IPS DF 4.7 (cell line): ENCODE data around the gene GRIK4.
"Not testable (repeated sequence)": the region's sequence is repeated elsewhere in the genome, so short reads cannot be mapped to it uniquely, and the experiment has no call there.

Experiments
- DNase-seq: peaks from one replicate; pipeline ENCODE4 v3.0.0-alpha.2; 2013; ENCODE audit warnings: low spot score; ENCODE audit errors: extremely low read depth

GRIK4 gene

DNA sequence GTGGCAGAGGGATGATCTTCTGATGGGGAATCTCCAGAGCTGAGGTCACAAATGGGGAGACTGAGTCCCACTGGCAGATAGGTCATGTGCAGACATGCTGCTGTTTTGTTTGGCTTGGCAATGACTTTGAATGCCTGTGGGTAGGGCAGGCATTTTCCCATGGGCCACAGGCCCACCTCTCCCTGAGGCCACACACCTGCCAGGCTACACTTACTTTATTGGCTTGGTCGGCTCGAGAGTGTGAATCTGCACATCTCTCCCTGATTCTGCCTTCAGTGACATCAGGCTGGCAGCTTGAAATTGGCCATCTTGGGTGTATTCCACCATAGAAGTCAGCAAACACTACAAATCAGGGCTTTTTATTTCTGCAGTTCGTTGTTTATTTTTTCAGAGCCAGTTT is 91.5 kb downstream of the GRIK4 start:
- no peak for DNase-seq

DNA sequence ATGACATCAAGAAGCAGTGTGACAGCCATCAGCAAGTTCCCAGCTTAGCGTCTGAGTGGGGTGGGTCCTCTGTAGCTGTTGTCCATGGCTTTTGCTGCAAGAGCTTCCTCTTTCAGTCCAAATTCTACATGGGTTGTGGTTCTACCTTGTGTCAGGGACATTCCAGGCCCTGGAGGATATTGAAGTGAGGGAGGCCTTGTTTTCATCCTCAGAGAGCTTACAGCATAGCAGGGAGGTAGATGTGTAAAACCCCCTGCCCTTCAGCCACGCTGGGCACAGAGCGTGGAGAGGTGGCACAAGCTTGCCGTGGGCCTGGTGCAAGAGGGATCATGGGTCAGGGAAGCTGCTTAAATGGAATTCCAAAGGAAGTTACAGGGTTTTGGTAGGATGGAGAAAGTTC is 93.9 kb downstream of the GRIK4 start:
- no peak for DNase-seq

DNA sequence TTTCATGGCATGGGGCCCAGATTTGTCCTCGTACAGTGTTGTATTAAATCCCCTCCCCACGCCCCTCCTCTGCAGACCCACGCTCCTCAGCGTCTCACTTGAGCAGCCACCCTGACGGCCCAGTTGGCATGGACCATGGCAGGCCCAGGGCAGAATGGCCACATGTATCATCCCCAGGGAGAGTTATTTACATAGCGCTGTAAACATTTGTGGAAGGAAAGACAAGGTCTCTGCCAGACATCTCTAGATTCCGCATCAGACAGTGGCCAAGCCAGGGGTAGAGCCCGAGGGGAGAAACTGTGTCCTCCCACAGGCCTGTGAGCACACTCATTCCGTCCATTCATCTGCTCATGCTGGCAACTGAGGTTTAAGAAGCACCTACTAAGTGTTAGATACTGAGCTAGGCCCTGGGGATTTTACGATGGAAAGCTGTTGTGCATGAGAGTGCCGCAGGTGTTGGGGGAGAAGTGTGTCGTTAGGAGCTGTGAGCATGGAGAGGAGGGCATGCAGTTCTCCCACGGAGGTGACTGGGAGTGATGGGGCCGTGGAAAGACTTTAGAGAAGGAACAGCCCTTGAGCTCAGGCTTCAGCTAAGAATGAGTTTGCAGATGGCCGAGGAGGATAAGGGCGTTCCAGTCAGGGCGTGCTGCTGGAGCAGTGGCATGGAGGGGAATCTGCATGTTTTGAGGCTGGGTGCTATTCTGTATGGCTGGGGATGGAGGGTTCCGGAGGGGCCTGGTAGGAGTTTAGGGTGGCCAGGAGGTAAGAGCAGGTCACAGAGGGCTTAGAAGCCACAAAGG is 94.9 kb downstream of the GRIK4 start:
- DNase-seq: no peak

DNA sequence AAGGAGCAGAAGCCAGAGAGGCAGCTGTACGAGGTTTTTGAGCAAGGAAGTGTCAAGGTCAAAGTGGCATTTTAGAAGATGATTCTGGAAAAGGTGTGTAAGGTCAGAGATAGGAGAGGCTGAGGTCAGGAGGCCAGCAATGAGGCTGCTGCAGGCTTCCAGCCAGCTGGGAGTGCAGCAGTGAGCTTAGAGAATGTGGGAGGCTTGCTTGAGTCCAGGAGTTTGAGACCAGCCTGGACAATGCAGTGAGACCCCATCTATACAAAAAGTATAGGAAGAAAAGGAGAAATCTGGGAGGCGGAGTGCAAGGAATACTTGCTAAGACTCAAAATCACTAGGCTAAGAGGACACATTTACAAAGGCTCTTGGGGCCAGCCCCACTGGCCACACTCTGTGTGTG is 96.5 kb downstream of the GRIK4 start:
- no peak for DNase-seq

DNA sequence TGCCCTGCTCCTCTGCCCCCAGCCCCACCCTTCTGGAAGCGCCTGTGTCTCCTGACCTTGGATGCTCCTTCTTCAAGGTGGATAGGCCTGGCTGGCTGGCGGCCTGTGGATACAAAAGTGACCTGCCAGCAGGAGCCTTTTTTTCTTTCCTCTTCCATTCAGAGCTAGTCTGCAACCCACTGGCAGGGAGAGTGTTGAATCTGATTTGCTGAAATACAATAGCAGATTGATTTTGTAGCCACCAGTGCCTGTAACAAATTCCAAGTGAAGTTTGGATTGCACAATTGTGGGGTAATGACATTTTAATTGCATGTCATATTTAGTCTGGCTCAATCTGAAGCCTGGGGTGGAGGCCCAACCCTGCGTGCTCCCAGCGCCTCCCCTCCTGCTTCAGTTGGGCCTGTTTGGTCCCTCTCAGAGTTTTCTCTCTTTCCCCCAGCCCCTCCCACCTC is 97.2 kb downstream of the GRIK4 start:
- no peak for DNase-seq

DNA sequence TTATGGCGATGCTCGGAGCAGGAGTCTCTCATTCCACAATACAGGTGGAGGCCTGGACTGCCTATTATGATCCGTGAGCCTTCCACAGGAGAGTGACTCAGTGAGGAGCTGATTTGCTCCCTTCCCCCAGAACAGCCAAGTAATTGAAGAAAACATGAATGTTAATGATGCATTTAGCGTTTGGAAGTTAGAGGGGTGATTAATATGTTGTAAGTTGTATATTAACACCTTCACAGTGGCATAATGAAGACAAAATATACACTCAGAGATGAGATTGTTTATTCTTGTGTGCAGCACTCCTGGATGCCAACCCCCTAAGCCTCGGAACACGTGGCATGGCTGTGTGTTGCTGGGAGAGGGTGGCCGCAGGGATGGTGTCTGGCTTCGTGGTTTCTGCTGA is 98.6 kb downstream of the GRIK4 start:
- no peak for DNase-seq

DNA sequence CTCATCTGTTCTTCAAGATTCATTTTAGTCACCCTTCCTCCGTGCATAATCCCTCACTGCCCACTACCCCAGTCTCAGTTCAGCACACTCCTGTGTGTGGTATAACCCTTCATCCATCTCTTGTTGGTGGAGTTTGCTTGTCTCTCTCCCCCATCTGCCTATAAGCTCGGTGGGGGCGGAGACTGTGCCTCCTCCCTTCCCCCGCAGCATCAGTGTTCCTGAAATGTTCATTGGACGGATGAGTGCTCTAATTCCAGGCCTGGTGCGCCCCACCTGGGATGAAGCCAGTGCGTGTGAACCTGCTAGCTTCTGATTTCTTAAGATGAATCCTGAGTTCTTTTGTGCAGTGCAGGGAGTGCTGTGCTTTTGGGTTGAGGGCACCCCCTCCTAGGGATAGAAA is 100.0 kb downstream of the GRIK4 start:
- no peak for DNase-seq

DNA sequence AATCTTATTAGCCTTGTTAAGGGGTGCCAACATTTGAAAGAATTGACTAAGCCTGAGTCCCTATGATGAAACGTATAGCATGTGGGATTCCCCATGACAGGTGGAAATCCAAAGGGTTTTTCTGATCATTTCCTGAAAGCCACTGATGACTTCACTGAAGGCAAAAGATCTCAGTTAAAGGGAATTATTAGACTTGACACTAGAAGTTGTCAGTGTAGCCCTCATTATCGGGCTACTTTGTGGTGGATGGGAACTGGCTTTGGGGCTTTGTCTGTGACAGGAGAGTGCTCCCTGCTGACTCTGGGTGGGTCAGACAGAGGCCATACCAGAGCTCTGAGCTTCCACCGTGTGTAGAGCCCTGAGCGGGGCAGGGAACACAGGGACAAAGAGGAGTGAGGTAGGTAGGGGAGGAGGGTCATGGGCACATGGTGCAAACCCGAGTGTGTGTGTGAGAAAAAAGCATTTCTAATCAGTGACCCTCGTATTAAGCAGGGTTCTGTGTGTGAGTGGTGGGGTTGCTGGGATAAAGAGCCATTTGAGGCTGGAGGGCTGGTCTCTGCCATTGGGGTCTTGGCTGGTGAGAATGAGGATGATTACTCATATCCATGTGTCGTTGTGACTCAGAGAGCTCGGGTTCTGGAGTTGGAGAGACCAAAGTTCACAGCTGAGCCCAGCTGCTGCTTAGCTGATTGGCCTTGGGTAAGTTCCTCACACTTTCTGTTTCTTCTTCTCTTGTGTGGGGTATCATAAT is 101.1 kb downstream of the GRIK4 start:
- DNase-seq: no peak

DNA sequence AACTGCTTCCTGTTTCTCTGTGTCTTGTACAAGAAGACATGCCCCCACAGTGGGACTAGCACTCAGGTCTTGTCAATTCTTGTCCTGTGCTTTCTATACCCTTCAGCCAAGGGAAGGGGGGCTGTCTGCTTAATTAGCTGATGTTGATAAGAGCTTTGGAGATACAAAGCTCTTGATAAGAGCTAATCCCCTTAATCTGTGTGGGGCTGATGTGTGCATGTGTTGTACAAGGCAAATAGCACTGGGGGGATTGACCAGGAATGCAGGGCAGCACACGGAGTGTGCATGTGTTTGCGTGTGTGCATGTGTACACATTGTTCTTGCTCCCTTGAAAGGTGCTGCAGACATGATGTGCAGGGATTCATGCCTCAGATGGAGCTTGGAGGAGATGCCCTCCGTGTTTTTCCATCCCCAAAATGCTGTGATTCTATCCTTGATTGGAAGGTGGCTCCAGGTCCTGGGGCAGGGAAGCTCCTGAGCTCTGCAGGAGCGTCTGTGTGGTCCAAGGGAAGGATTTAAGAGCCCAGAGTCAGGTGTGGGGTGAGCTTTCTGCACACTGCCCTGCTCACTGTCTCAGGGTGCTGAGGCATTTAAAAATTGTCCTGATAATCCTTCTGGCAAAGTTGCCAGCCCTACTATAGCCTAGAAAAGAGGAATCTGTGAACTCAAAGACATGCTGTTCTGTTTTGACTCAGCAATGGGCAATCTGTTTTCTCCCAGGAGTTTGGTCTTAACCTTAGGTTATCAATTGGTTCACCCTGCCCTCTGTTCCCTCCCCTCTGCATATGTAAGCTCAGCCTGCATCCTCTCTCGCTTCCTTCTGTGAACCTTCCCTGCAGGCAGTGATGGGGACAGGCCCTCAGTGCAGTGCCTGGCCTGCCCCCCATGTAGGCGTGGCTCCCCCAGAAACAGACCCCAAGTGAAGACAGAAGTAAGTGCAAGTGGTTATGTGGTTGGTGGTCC is 102.0 kb downstream of the GRIK4 start:
- DNase-seq: no peak

DNA sequence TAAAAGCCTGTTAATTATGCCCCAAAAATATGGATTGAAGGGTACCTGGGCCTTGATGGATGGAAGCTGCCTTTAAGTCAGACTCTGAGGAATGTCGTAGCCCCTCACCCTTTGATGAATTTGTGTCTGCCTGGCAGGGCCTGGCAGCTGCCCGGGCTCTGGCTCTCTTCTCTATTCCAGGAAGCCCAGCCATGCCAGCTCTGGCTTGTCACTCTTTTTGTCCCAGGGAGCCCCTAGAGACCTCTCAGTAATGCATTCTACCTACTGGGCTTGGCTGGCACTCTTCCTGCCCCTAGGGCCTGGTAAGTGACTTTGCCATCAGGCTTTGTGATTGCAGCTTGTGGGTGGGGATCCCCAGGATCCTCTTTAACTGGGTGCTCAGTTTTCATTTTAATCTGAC is 103.8 kb downstream of the GRIK4 start:
- DNase-seq: no peak

DNA sequence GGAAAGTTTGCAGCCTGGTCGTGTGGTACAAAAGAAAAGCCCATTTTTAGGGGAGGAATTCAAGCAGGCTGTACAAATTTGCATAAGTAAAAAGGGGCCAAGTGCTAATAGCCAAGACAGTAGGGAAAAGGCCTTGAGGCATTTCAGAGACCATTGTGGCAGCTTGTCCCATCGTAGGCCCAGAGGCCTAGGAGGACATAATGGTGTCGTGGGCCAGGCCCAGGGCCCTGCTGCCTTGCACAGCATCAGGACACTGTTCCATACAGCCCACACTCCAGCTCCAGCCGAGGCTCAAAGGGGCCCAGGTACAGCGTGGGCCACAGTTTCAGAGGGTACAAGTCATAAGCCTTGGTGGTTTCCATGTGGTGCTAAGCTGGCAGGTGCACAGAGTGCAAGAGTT is 106.9 kb downstream of the GRIK4 start:
- DNase-seq: no peak

DNA sequence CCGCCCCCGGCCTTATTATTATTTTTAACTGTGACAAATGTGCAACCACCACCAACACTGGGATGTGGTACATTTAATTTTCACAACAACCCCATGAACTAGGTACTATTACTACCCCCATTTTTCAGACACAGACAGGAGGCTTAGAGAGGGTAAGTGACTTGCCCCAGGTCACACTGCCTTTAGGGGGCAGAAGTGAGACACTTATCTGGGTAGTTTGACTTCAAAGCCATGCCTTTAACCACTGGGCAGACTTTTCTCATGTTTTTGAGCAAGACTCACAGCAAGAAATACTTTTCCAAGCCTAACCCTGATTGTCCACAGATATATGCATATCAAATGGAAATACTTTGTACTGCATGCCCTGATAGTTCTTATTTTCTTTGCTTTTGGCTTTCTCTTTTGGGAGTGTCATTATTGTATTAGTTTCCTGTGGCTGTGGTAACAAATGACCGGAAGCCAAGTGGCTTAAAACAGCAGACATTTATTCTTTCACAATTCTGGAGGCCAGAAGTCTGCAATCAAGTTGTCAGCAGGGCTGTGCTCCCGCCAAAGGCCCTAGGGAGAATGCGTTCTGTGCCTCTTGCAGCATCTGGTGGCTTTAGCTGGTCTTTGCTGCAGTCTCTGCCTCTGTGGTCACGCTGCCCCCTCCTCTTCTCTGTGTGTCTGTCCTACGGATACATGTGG is 110.8 kb downstream of the GRIK4 start:
- no peak for DNase-seq

DNA sequence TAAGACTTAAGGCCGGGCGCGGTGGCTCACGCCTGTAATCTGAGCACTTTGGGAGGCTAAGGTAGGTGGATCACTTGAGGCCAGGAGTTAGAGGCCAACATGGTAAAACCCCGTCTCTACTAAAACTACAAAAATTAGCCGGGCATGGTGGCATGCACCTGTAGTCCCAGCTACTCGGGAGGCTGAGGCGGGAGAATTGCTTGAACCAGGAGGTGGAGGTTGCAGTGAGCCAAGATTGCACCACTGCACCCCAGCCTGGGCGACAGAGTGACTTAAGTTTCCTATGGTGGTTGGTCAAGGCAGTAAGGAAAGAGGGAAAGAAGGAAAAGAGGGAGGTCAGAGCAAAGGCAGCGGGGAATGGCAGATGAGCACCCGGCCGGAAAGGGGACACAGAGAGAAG is 113.4 kb downstream of the GRIK4 start:
- DNase-seq: not testable (repeated sequence)

DNA sequence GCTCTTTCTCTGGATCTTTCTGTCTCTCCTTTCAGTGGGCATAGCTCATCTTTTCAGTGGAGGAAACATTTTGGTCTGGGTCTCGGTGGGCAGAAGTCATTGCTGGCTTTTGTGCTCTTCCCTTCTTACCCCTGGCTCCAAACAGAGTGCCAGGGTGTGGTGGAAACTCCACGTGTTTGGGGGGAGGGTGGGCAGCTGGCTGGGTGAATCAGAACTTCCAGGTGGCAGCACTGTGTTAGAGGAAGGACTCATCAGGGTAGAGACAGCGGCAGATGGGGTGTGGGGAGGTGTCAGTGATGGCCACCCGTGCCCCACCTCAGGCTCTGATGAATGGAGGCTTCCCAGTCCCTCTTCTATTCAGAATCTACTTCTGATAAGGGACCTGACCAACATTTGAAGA is 114.0 kb downstream of the GRIK4 start:
- DNase-seq: no peak

DNA sequence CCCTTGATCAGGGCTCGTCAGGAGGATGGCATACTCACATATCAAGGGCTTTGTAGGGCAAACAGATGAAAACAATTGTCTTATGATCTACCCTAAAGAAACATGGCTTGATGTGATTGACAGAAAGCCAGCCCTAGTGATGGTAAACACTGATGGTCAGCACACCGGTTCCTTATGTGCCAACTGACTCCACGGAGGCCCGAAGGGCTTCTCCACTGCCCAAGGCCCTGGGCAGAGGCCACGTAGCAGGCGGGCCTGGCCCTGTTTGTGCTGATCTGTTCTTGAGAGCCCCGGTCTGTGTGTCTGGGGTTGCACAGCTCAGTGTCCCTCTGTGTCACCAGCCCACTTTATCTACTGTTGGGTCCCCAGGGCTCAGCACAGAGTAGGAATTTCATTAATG is 115.2 kb downstream of the GRIK4 start:
- DNase-seq: no peak

DNA sequence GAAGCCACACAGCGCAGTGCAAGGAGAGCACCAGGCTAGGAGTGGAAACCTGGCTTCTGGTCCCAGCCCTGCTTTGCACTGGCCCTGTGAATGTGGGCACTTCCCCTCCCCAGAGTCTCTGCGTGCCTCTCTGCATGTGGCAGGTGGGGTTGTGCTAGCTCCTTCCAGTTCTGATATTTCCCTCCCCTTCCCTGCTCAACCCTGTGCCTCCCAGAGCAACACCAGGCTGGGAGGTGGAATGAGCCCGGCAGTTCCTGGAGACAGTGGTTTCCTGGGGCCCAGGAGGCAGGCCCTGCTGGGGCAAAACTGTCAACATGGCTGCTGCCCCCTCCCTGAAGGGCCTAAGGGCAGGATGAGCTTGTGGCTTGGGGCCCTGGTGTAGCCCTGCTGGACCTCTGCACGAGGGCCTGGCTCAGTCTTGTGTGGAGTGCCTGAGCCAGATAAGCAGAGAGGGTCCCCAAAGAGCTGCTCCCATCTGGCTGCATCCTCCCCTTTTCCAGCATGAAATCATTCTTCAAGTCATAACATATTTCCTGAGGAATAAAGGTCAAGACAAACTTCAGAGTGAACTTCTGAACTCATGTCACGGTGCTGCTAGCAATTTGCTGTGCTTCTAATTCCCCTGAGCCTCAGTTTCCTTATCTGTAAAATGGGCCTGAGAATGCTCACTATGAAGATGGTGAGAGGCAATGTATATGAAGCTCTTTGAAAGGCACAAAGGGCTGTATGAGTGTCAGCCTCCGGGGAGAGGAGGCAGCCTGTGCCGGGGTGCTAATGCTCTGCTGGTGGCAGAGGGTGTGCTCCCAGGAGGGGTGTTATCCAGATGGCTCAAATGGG is 116.0 kb downstream of the GRIK4 start:
- DNase-seq: no peak

DNA sequence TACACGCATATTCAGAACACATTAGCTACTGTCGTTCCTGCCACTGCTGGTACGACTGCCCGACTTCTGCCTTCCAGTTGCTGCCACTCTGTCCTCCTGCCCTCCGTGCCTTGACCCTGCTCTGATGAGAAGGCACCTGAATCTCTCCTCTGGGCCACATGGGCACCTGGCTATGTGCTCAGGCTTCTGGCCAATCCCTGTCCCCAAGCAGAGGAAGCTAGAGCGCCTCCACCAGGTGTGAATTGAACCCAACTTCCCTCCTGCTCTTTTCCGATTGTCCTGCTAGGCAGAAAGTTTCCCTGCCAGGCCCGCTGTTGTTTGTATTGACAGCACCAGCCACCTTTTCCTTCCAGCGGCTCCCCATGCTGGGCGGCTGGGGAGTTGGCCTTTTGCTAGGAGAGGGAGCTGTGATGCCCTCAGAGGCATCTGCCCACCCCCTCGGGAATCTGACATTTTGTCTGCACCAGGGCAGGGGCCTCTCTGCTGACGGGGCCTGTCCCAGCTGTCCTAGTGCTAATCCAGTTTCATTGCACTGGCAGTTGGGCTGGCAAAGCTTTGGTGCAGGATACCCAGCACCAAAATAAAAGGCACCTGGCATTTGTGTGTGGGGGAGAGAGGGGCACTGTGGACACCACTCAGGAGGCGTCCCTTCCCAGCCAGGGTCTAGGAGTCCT is 118.0 kb downstream of the GRIK4 start:
- DNase-seq: no peak

DNA sequence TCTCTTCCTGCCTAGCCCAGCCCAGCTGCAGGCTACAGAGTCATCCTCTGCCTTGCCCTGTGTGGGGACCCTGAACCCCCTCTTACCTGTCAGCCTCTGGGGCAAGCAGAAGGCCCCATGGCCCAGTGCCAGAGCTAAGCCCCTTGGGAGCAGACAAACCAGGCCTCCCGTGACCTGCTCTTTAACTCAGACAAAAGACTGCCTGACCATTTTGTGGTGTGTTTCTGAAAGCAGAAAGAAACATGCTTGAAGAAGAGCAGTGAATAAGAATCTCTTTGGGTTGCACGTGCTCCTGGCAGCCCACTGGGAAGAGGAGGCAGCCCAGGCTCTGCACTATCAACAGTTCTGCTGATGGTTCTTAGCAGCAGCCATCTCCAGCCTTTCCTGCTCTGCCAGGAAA is 118.6 kb downstream of the GRIK4 start:
- DNase-seq: no peak

DNA sequence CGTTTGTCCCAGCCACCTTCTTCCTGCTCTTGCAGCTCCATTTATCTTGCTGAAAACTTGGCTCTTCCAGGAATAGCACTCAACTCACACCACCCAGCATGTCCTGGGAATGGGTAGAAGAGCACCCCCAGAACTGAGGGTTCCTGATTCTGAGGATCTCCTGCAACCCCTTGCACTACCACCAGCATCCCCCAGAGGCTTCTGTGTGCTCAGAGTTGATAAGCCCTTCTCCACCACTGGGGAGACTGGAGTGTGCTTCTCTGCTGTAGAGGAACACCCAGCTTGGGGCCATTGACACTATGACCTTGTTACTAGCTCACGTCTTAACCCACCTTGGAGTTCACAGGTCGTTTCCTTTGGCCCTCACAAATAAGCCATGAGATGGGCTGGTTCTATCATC is 121.0 kb downstream of the GRIK4 start:
- DNase-seq: no peak
